Suprapubic skin (tissue), 4 donors: ENCODE results near the gene GRID1. TPM values are rescaled to one million over a fixed set of nuclear protein-coding genes. Genes with fewer than 3 reads are reported as not detected.

Experiments
- DNase-seq, 2 donors: peaks; one replicate each; pipeline ENCODE4 v3.0.0-alpha.2; 2019; ENCODE audit warnings: low spot score in 2 of 2
- H3K27ac ChIP-seq: fragments of 200-600 bp; sonication (generic); one replicate; pipeline ENCODE4 v1.5.1; 2019
- H3K27me3 ChIP-seq: fragments of 200-600 bp; sonication (generic); one replicate; pipeline ENCODE4 v1.5.1; 2019
- H3K36me3 ChIP-seq: fragments of 200-600 bp; sonication (generic); one replicate; pipeline ENCODE4 v1.5.1; 2019
- H3K4me1 ChIP-seq: fragments of 200-600 bp; sonication (generic); one replicate; pipeline ENCODE4 v1.5.1; 2019
- H3K4me3 ChIP-seq: fragments of 200-600 bp; sonication (generic); one replicate; pipeline ENCODE4 v1.5.1; 2019; ENCODE audit warnings: mild to moderate bottlenecking
- H3K9me3 ChIP-seq: fragments of 200-600 bp; sonication (generic); one replicate; pipeline ENCODE4 v1.5.1; 2019
- EP300 ChIP-seq: sonication (generic); formaldehyde crosslinking; IDR thresholded peaks from one replicate; pipeline ENCODE4 v1.6.1; 2017; ENCODE audit warnings: antibody characterized with exemption
- POLR2A ChIP-seq, 2 donors: fragments of 450-650 bp; IDR thresholded peaks; one replicate each; pipeline ENCODE4 v1.6.1; 2017; ENCODE audit warnings: antibody characterized with exemption in 2 of 2, mild to moderate bottlenecking in 2 of 2, moderate library complexity in 2 of 2
- POLR2AphosphoS5 ChIP-seq, 3 donors: sonication (generic); formaldehyde crosslinking; IDR thresholded peaks; one replicate each; pipeline ENCODE4 v1.6.1; 2017; ENCODE audit warnings: antibody characterized with exemption in 3 of 3
- WGBS: methylation state at CpG from one replicate; pipeline ENCODE4 v1.1.5; 2018; 5-methylcytosine and 5-hydroxymethylcytosine counted together
- total RNA-seq, 4 donors: library from RNA; depleted of rRNA; stranded (reverse); fragments of >200 nt; gene quantifications; one replicate each; pipeline ENCODE4 v1.1.0, GENCODE V29; 2016
- TF ChIP-seq, protein P1 (sequence below), 2 donors: fragments of 200-600 bp in 1 of 2; fragments of 450-650 bp in 1 of 2; sonication (generic) in 1 of 2; IDR thresholded peaks; one replicate each; pipeline ENCODE4 v1.5.1; 2016 to 2019; ENCODE audit warnings: antibody characterized with exemption in 2 of 2, mild to moderate bottlenecking in 1 of 2, moderate library complexity in 1 of 2

The GRID1 gene
- total RNA-seq, 4 donors from 2014 or later = 1.8 to 3.1 (median 2.4) TPM

DNA sequence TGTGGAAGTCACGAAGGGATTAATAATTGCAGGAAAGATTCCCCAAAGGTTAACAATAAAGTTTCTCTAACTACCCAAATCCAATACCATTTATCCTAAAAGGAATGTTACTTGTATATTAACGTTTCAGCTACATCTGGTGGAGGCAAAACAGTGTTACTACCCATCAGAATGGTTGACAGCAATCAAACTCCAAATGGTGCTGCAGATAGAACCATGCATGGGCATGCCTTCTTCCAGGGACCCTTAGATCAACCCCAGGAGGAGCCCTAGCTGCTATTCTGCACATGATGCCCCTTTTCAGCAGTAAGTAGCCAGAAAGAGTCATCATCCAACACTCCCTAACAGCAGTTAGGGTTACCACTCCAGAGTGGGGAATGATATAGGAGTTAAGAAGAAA lies 336.3 kb downstream of the GRID1 start:
- no peaks in the 10 kb centered on the region for H3K36me3 ChIP-seq
- no peak overlapping the region for H3K4me3 ChIP-seq
- 56% methylated on average over 2 of the region's 2 CpGs for WGBS
- H3K27ac ChIP-seq = no peak overlapping the region
- no peak for TF ChIP-seq POLR2AphosphoS5 (IDR thresholded peaks at IDR 0.05)
- TF ChIP-seq EP300 = no peak
- TF ChIP-seq, protein P1, sequence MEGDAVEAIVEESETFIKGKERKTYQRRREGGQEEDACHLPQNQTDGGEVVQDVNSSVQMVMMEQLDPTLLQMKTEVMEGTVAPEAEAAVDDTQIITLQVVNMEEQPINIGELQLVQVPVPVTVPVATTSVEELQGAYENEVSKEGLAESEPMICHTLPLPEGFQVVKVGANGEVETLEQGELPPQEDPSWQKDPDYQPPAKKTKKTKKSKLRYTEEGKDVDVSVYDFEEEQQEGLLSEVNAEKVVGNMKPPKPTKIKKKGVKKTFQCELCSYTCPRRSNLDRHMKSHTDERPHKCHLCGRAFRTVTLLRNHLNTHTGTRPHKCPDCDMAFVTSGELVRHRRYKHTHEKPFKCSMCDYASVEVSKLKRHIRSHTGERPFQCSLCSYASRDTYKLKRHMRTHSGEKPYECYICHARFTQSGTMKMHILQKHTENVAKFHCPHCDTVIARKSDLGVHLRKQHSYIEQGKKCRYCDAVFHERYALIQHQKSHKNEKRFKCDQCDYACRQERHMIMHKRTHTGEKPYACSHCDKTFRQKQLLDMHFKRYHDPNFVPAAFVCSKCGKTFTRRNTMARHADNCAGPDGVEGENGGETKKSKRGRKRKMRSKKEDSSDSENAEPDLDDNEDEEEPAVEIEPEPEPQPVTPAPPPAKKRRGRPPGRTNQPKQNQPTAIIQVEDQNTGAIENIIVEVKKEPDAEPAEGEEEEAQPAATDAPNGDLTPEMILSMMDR (IDR thresholded peaks at IDR 0.05) = no peak
- no peak for TF ChIP-seq POLR2A (IDR thresholded peaks at IDR 0.05)
- H3K4me1 ChIP-seq = no peaks in the 10 kb centered on the region
- H3K27me3 ChIP-seq = no peaks in the 10 kb centered on the region
- peak in 1 of 2 donors; percentile 4 for DNase-seq
- no peaks in the 10 kb centered on the region for H3K9me3 ChIP-seq

DNA sequence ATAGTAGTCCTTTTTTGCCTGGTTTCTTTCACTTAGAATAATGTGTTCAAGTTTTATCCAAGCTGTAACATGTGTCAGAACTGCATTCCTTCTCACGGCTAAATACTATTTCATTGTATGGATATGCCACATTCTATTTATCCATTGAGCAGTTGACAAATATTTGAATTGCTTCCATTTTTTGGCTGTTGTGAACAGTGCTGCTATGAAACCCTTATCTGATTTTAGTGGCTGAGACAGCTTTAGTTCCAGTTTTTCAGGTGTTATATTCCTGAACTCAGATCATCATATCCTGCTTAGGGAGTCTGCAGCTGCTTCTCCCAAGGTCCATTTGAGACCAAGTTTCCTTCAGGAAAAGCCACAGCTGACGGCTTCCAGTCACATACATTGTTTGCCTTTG lies 339.2 kb downstream of the GRID1 start:
- Histone ChIP-seq H3K4me1 (no peaks in the 10 kb centered on the region), H3K4me3 (no peak overlapping the region), H3K9me3 (no peaks in the 10 kb centered on the region), H3K36me3 (no peaks in the 10 kb centered on the region), H3K27me3 (no peaks in the 10 kb centered on the region), H3K27ac (no peak overlapping the region)
- no peak for TF ChIP-seq POLR2AphosphoS5 (IDR thresholded peaks at IDR 0.05)
- WGBS = 74% methylated on average over 2 of the region's 2 CpGs
- DNase-seq = no peak

DNA sequence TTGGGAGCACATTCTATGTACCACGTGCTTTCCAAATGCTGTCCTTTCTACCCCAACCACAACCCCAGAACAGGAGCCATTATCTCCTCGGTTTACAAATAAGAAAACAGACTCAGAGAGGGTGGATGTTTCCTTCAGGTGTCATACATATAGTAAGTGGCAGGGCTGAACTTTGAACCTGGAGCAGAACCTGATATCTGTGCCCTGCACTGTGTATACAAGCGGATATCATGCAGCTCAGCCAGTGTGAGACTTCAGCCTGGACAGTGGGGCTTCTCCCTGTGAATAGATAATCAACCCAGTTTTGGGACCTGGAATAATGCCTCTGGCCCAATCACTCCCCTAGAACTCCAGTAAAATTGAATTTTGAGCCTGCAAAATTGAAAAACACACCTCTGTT lies 341.1 kb downstream of the GRID1 start:
- Histone ChIP-seq H3K36me3 (no peaks in the 10 kb centered on the region), H3K9me3 (no peaks in the 10 kb centered on the region), H3K4me3 (no peak overlapping the region), H3K27ac (no peak overlapping the region), H3K4me1 (no peaks in the 10 kb centered on the region), H3K27me3 (no peaks in the 10 kb centered on the region)
- peak in 1 of 2 donors; percentile 15 for DNase-seq
- 86% methylated on average over 3 of the region's 3 CpGs for WGBS
- no peak for TF ChIP-seq POLR2A (IDR thresholded peaks at IDR 0.05)
- TF ChIP-seq EP300 = no peak
- TF ChIP-seq POLR2AphosphoS5 (IDR thresholded peaks at IDR 0.05) = no peak
- TF ChIP-seq, protein P1 (IDR thresholded peaks at IDR 0.05) = no peak

DNA sequence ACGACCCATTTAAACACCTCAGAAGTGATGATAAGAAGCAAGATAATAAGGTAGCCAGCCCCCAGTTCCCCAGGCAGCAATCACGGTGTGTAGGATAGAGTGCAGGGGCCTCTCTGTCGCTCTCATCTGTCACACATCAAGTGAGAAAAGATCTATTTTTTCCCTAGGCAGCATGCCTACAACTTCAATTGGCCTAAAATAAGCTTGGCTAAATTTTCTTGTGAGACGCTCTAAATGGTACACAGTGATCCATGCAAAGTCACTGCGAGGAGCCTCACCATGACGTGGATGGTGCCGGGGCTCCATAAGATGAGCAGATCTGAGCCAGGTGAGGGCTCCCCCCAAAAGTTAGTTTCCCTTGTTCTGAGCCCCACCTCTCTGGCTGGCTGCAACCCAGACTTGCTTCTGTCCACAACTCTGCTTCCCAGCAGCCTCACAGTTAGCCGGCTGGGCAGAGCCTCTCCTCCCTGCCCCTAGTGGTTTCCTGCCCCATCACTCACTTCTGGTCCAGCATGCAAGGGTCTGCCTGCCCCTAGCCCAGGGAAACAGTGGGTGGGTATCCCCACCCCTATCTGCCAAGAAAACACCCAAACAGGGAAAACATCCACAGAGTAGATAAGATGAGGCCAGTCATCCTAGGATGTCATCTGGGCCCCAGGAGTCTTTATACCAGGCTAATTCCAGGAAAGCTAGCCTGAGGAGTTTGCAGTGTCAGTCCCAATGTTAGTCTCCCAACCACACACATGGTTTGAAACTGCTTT lies 342.1 kb downstream of the GRID1 start:
- H3K4me3 ChIP-seq = no peak overlapping the region
- WGBS = 81% methylated on average over 8 of the region's 8 CpGs

DNA sequence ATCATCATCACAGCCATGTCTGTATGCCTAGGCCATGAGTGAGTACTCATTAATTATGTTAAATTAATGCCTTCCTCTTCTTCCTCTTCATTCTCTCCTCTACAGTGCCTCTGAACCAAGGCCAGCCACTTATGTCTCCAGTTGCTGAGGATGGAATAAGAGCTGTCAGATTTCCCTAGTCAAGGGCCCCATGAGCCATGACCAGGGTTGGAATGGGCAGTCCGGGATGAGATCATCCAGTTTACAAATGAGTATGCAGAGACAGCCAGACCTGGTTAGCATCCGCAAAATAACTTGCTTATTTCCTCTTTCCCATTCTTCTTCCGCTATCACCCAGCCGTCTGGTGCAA lies 342.7 kb downstream of the GRID1 start:
- no peak for DNase-seq
- H3K4me1 ChIP-seq = no peaks in the 10 kb centered on the region
- no peak overlapping the region for H3K27ac ChIP-seq
- TF ChIP-seq, protein P1 (IDR thresholded peaks at IDR 0.05) = no peak
- TF ChIP-seq POLR2A (IDR thresholded peaks at IDR 0.05) (no peak), POLR2AphosphoS5 (IDR thresholded peaks at IDR 0.05) (no peak), EP300 (no peak)
- 82% methylated on average over 4 of the region's 4 CpGs for WGBS
- H3K9me3 ChIP-seq = no peaks in the 10 kb centered on the region
- H3K4me3 ChIP-seq = no peak overlapping the region
- no peaks in the 10 kb centered on the region for H3K27me3 ChIP-seq
- H3K36me3 ChIP-seq = no peaks in the 10 kb centered on the region

More for the DNA sequence above, 342.1 kb downstream of the GRID1 start:
- Histone ChIP-seq H3K9me3 (no peaks in the 10 kb centered on the region), H3K27ac (no peak overlapping the region), H3K36me3 (no peaks in the 10 kb centered on the region), H3K27me3 (no peaks in the 10 kb centered on the region), H3K4me1 (no peaks in the 10 kb centered on the region)
- peak in 1 of 2 donors; percentile 57 for DNase-seq
- no peak for TF ChIP-seq EP300
- TF ChIP-seq POLR2A (IDR thresholded peaks at IDR 0.05) = no peak
- TF ChIP-seq, protein P1 (IDR thresholded peaks at IDR 0.05) = no peak
- no peak for TF ChIP-seq POLR2AphosphoS5 (IDR thresholded peaks at IDR 0.05)

DNA sequence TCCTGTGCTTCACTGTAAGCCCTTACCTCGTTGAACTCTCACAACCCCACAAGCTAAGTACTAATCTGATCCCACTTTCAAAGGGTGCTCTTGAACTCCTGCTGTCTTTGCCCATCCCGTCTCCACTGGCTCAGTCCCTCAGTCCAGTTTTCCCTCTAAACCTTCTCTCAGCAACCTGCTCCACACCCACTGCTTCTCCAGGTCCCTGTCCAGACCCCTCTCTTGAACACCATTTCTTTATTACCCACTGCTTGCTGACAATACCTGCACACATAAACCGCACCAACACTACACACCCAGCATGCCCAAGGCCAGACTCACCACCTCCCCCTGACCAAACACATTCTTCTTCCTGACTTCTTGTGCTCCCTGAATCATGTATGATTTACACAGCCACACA lies 343.3 kb downstream of the GRID1 start:
- H3K4me3 ChIP-seq = no peak overlapping the region
- WGBS = 81% methylated on average over 3 of the region's 3 CpGs
- no peak for TF ChIP-seq POLR2AphosphoS5 (IDR thresholded peaks at IDR 0.05)
- no peak for TF ChIP-seq POLR2A (IDR thresholded peaks at IDR 0.05)
- TF ChIP-seq, protein P1 (IDR thresholded peaks at IDR 0.05) = no peak
- no peak for TF ChIP-seq EP300
- DNase-seq = no peak
- H3K36me3 ChIP-seq = no peaks in the 10 kb centered on the region
- no peaks in the 10 kb centered on the region for H3K27me3 ChIP-seq
- H3K4me1 ChIP-seq = no peaks in the 10 kb centered on the region
- H3K27ac ChIP-seq = no peak overlapping the region
- H3K9me3 ChIP-seq = no peaks in the 10 kb centered on the region
